HG02798 (cell line): ENCODE data around the gene VEGFC.

Experiments
- ATAC-seq: cut with Tn5 transposase; IDR thresholded peaks from one replicate; pipeline ENCODE4 v1.9.1; 2021; ENCODE audit warnings: mild to moderate bottlenecking; ENCODE audit not compliant: unreplicated experiment, poor library complexity

The VEGFC gene

GRCh38 chr4:176767183-176767582, 25.5 kb downstream of the VEGFC start:
- no peak for ATAC-seq

- ATAC-seq: no peak
These were observed 29.9 kb downstream of the VEGFC start for GRCh38 chr4:176762661-176763308.

- no peak for ATAC-seq
These were observed 30.9 kb downstream of the VEGFC start for GRCh38 chr4:176761872-176762271.

- no peak for ATAC-seq
These were observed 32.3 kb downstream of the VEGFC start for GRCh38 chr4:176760471-176760870.

- no peak for ATAC-seq
These were observed 34.0 kb downstream of the VEGFC start for GRCh38 chr4:176758731-176759130.

GRCh38 chr4:176758323-176758722, 34.4 kb downstream of the VEGFC start:
- ATAC-seq: no peak

- no peak for ATAC-seq
These were observed 37.1 kb downstream of the VEGFC start for GRCh38 chr4:176755613-176756012.

GRCh38 chr4:176755001-176755400, 37.7 kb downstream of the VEGFC start:
- no peak for ATAC-seq

GRCh38 chr4:176753049-176753448, 39.7 kb downstream of the VEGFC start:
- no peak for ATAC-seq

- no peak for ATAC-seq
These were observed 40.5 kb downstream of the VEGFC start for GRCh38 chr4:176752191-176752749.

- ATAC-seq: no peak
These were observed 41.7 kb downstream of the VEGFC start for GRCh38 chr4:176751061-176751460.

GRCh38 chr4:176746846-176747245, 45.9 kb downstream of the VEGFC start:
- ATAC-seq: no peak

- no peak for ATAC-seq
These were observed 46.8 kb downstream of the VEGFC start for GRCh38 chr4:176745902-176746301.

GRCh38 chr4:176744091-176744490, 48.6 kb downstream of the VEGFC start:
- no peak for ATAC-seq

GRCh38 chr4:176742211-176742610, 50.5 kb downstream of the VEGFC start:
- ATAC-seq: no peak

- no peak for ATAC-seq
These were observed 51.5 kb downstream of the VEGFC start for GRCh38 chr4:176741253-176741652.

GRCh38 chr4:176735300-176735699, 57.4 kb downstream of the VEGFC start:
- ATAC-seq: no peak

- no peak for ATAC-seq
These were observed 58.3 kb downstream of the VEGFC start for GRCh38 chr4:176734461-176734860.

- ATAC-seq: no peak
These were observed 63.2 kb downstream of the VEGFC start for GRCh38 chr4:176729489-176729888.

- no peak for ATAC-seq
These were observed 65.9 kb downstream of the VEGFC start for GRCh38 chr4:176726803-176727202.

GRCh38 chr4:176721459-176721858, 71.3 kb downstream of the VEGFC start:
- ATAC-seq: no peak

- ATAC-seq: no peak
These were observed 73.8 kb downstream of the VEGFC start for GRCh38 chr4:176718881-176719280.
